ENCODE measurements around the gene TBC1D25. TPM values are rescaled to one million over a fixed set of nuclear protein-coding genes. Genes with fewer than 3 reads are reported as not detected.

TBC1D25 gene
- total RNA-seq, 1 experiment from 2014 or later: 7.5 TPM

DNA sequence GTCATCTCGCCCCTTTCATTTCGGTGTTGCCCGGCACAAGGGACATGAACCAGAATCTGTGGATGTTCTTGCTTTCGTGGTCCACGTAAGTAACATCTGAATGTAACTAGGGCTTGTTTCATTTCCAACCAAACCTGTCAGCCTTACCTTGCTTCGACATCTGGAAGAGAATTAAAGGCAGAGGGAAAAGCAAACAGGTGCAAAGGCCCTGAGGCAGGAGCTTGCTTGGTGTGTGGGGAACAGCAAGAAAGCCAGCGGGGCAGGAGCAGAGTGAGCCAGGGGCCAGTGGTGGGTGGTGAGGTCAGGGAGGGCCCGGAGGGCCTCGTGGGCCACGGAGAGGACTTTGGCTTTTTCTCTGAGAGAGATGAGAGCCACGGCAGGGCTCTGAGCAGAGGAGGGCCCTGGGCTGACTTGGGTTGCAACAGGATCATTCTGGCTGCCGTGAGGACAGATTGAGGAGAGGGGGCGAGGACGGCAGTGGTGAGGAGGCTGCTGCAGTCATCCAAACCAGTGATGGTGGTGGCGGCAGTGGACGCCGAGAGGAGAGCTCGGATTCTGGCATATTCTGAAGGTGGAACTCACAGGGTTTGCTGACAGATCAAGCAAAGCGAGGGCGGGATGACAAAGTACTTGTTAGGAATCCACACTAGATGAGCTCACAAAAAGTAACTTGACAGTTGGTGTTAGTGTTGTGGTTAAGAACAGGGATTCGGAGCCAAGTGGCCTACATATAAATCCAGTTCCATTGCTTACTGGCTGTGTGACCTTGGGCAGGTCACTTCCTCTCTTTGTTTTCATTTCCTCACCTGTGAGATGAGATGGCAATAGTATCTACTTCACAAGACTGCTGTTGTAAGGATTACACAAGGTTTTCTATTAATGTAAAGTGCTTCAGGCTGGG is 50.9 kb downstream of the TBC1D25 start:
- Mint-ChIP-seq H3K4me1 (no peaks in the 10 kb centered on the region), H3K27me3 (ENCODE audit: low read depth) (no peaks in the 10 kb centered on the region), H3K36me3 (no peaks in the 10 kb centered on the region), H3K27ac (no peak overlapping the region), H3K4me3 (no peak overlapping the region), H3K9me3 (no peaks in the 10 kb centered on the region)
- TF ChIP-seq, protein P1, sequence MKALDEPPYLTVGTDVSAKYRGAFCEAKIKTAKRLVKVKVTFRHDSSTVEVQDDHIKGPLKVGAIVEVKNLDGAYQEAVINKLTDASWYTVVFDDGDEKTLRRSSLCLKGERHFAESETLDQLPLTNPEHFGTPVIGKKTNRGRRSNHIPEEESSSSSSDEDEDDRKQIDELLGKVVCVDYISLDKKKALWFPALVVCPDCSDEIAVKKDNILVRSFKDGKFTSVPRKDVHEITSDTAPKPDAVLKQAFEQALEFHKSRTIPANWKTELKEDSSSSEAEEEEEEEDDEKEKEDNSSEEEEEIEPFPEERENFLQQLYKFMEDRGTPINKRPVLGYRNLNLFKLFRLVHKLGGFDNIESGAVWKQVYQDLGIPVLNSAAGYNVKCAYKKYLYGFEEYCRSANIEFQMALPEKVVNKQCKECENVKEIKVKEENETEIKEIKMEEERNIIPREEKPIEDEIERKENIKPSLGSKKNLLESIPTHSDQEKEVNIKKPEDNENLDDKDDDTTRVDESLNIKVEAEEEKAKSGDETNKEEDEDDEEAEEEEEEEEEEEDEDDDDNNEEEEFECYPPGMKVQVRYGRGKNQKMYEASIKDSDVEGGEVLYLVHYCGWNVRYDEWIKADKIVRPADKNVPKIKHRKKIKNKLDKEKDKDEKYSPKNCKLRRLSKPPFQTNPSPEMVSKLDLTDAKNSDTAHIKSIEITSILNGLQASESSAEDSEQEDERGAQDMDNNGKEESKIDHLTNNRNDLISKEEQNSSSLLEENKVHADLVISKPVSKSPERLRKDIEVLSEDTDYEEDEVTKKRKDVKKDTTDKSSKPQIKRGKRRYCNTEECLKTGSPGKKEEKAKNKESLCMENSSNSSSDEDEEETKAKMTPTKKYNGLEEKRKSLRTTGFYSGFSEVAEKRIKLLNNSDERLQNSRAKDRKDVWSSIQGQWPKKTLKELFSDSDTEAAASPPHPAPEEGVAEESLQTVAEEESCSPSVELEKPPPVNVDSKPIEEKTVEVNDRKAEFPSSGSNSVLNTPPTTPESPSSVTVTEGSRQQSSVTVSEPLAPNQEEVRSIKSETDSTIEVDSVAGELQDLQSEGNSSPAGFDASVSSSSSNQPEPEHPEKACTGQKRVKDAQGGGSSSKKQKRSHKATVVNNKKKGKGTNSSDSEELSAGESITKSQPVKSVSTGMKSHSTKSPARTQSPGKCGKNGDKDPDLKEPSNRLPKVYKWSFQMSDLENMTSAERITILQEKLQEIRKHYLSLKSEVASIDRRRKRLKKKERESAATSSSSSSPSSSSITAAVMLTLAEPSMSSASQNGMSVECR (CRISPR knock-in tag; IDR thresholded peaks at IDR 0.05; ENCODE audit: borderline replicate concordance): no peak
- TF ChIP-seq TCF7 (CRISPR knock-in tag; IDR thresholded peaks at IDR 0.05; ENCODE audit: low read depth): no peak
- TF ChIP-seq, protein P2, sequence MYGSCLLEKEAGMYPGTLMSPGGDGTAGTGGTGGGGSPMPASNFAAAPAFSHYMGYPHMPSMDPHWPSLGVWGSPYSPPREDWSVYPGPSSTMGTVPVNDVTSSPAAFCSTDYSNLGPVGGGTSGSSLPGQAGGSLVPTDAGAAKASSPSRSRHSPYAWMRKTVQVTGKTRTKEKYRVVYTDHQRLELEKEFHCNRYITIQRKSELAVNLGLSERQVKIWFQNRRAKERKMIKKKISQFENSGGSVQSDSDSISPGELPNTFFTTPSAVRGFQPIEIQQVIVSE (CRISPR knock-in tag; IDR thresholded peaks at IDR 0.05; ENCODE audit: borderline replicate concordance): no peak
- TF ChIP-seq PRRX2 (CRISPR knock-in tag; IDR thresholded peaks at IDR 0.05): no peak
- TF ChIP-seq, protein P3, sequence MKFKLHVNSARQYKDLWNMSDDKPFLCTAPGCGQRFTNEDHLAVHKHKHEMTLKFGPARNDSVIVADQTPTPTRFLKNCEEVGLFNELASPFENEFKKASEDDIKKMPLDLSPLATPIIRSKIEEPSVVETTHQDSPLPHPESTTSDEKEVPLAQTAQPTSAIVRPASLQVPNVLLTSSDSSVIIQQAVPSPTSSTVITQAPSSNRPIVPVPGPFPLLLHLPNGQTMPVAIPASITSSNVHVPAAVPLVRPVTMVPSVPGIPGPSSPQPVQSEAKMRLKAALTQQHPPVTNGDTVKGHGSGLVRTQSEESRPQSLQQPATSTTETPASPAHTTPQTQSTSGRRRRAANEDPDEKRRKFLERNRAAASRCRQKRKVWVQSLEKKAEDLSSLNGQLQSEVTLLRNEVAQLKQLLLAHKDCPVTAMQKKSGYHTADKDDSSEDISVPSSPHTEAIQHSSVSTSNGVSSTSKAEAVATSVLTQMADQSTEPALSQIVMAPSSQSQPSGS (CRISPR knock-in tag; IDR thresholded peaks at IDR 0.05; ENCODE audit: borderline replicate concordance, low read depth): no peak
- TF ChIP-seq, protein P4, sequence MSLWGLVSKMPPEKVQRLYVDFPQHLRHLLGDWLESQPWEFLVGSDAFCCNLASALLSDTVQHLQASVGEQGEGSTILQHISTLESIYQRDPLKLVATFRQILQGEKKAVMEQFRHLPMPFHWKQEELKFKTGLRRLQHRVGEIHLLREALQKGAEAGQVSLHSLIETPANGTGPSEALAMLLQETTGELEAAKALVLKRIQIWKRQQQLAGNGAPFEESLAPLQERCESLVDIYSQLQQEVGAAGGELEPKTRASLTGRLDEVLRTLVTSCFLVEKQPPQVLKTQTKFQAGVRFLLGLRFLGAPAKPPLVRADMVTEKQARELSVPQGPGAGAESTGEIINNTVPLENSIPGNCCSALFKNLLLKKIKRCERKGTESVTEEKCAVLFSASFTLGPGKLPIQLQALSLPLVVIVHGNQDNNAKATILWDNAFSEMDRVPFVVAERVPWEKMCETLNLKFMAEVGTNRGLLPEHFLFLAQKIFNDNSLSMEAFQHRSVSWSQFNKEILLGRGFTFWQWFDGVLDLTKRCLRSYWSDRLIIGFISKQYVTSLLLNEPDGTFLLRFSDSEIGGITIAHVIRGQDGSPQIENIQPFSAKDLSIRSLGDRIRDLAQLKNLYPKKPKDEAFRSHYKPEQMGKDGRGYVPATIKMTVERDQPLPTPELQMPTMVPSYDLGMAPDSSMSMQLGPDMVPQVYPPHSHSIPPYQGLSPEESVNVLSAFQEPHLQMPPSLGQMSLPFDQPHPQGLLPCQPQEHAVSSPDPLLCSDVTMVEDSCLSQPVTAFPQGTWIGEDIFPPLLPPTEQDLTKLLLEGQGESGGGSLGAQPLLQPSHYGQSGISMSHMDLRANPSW (CRISPR knock-in tag; conservative IDR thresholded peaks at IDR 0.05; ENCODE audit: low read depth): no peak
- TF ChIP-seq EMX1 (CRISPR knock-in tag; IDR thresholded peaks at IDR 0.05): no peak
- TF ChIP-seq, protein P5, sequence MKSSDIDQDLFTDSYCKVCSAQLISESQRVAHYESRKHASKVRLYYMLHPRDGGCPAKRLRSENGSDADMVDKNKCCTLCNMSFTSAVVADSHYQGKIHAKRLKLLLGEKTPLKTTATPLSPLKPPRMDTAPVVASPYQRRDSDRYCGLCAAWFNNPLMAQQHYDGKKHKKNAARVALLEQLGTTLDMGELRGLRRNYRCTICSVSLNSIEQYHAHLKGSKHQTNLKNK (CRISPR knock-in tag; IDR thresholded peaks at IDR 0.05): no peak
- TF ChIP-seq, protein P6, sequence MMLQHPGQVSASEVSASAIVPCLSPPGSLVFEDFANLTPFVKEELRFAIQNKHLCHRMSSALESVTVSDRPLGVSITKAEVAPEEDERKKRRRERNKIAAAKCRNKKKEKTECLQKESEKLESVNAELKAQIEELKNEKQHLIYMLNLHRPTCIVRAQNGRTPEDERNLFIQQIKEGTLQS (CRISPR knock-in tag; conservative IDR thresholded peaks at IDR 0.05): no peak
- no peak for TF ChIP-seq SMAD3 (CRISPR knock-in tag; IDR thresholded peaks at IDR 0.05; ENCODE audit: borderline replicate concordance)
- no peak for TF ChIP-seq ZNF263 (CRISPR knock-in tag; IDR thresholded peaks at IDR 0.05; ENCODE audit: low read depth)
- TF ChIP-seq ZNF317 (CRISPR knock-in tag; IDR thresholded peaks at IDR 0.05; ENCODE audit: borderline replicate concordance, low read depth): no peak
- no peak for TF ChIP-seq IRF2 (CRISPR knock-in tag; IDR thresholded peaks at IDR 0.05; ENCODE audit: borderline replicate concordance, low read depth)
- TF ChIP-seq FOXK1 (CRISPR knock-in tag; IDR thresholded peaks at IDR 0.05): no peak
- TF ChIP-seq, protein P7, sequence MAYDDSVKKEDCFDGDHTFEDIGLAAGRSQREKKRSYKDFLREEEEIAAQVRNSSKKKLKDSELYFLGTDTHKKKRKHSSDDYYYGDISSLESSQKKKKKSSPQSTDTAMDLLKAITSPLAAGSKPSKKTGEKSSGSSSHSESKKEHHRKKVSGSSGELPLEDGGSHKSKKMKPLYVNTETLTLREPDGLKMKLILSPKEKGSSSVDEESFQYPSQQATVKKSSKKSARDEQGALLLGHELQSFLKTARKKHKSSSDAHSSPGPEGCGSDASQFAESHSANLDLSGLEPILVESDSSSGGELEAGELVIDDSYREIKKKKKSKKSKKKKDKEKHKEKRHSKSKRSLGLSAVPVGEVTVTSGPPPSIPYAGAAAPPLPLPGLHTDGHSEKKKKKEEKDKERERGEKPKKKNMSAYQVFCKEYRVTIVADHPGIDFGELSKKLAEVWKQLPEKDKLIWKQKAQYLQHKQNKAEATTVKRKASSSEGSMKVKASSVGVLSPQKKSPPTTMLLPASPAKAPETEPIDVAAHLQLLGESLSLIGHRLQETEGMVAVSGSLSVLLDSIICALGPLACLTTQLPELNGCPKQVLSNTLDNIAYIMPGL (CRISPR knock-in tag; IDR thresholded peaks at IDR 0.05): no peak
- TF ChIP-seq, protein P8, sequence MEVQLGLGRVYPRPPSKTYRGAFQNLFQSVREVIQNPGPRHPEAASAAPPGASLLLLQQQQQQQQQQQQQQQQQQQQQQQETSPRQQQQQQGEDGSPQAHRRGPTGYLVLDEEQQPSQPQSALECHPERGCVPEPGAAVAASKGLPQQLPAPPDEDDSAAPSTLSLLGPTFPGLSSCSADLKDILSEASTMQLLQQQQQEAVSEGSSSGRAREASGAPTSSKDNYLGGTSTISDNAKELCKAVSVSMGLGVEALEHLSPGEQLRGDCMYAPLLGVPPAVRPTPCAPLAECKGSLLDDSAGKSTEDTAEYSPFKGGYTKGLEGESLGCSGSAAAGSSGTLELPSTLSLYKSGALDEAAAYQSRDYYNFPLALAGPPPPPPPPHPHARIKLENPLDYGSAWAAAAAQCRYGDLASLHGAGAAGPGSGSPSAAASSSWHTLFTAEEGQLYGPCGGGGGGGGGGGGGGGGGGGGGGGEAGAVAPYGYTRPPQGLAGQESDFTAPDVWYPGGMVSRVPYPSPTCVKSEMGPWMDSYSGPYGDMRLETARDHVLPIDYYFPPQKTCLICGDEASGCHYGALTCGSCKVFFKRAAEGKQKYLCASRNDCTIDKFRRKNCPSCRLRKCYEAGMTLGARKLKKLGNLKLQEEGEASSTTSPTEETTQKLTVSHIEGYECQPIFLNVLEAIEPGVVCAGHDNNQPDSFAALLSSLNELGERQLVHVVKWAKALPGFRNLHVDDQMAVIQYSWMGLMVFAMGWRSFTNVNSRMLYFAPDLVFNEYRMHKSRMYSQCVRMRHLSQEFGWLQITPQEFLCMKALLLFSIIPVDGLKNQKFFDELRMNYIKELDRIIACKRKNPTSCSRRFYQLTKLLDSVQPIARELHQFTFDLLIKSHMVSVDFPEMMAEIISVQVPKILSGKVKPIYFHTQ (CRISPR knock-in tag; IDR thresholded peaks at IDR 0.05): no peak
- DNase-seq (ENCODE audit: low spot score) (no peak), ATAC-seq (no peak)
- ChIA-PET CTCF (interaction anchor here (0.7 kb wide), 1 partner anchor 13 kb away, joined by 3 read pairs; no protein-coding TSS in a partner anchor), POLR2A (no interaction called here)

All from WTC11 (cell line).